ENCODE data around the gene RRAGC. TPM values are rescaled to one million over a fixed set of nuclear protein-coding genes. Genes with fewer than 3 reads are reported as not detected.
"Not testable (repeated sequence)": the region's sequence is repeated elsewhere in the genome, so short reads cannot be mapped to it uniquely, and the experiment has no call there.

The RRAGC gene
- polyA plus RNA-seq, 5 donors: 23.8 to 32.3 (median 28.6) TPM

GRCh38 chr1:38818175-38818976, 41.2 kb downstream of the RRAGC start:
- peak in 1 of 2 donors; percentile 40 for DNase-seq

- no peak for DNase-seq
Observed at GRCh38 chr1:38817267-38818174, 42.1 kb downstream of the RRAGC start.

GRCh38 chr1:38815903-38816627, 43.5 kb downstream of the RRAGC start:
- no peak for DNase-seq

GRCh38 chr1:38814984-38815464, 44.5 kb downstream of the RRAGC start:
- DNase-seq: no peak

- no peak for DNase-seq
Observed at GRCh38 chr1:38814444-38814983, 45.1 kb downstream of the RRAGC start.

GRCh38 chr1:38812981-38813380, 46.6 kb downstream of the RRAGC start:
- DNase-seq: no peak

- DNase-seq: not testable (repeated sequence)
Observed at GRCh38 chr1:38811466-38811865, 48.1 kb downstream of the RRAGC start.

- no peak for DNase-seq
Observed at GRCh38 chr1:38806090-38806489, 53.5 kb downstream of the RRAGC start.

- DNase-seq: no peak
Observed at GRCh38 chr1:38805036-38805435, 54.5 kb downstream of the RRAGC start.

- DNase-seq: no peak
Observed at GRCh38 chr1:38804062-38804886, 55.3 kb downstream of the RRAGC start.

- DNase-seq: no peak
Observed at GRCh38 chr1:38803647-38804046, 55.9 kb downstream of the RRAGC start.

- DNase-seq: no peak
Observed at GRCh38 chr1:38800720-38801671, 58.6 kb downstream of the RRAGC start.

GRCh38 chr1:38793299-38793698, 66.3 kb downstream of the RRAGC start:
- DNase-seq: no peak

- no peak for DNase-seq
Observed at GRCh38 chr1:38791892-38792291, 67.7 kb downstream of the RRAGC start.

- DNase-seq: no peak
Observed at GRCh38 chr1:38791164-38791515, 68.4 kb downstream of the RRAGC start.

- no peak for DNase-seq
Observed at GRCh38 chr1:38790422-38791163, 69.0 kb downstream of the RRAGC start.

- no peak for DNase-seq
Observed at GRCh38 chr1:38789498-38790169, 69.9 kb downstream of the RRAGC start.
